Measurements from ENCODE around the gene AK1. TPM values are rescaled to one million over a fixed set of nuclear protein-coding genes. Genes with fewer than 3 reads are reported as not detected.
"Not testable (repeated sequence)": the region's sequence is repeated elsewhere in the genome, so short reads cannot be mapped to it uniquely, and the experiment has no call there.

AK1 gene
- total RNA-seq, 1 donor from 2014 or later = 56.4 TPM

- no peak for TF ChIP-seq CTCF (IDR thresholded peaks at IDR 0.05; ENCODE audit: insufficient read depth, low read length, poor library complexity, severe bottlenecking)
These were observed 40.1 kb downstream of the AK1 start for GRCh38 chr9:127837346-127837745.

GRCh38 chr9:127836561-127836960, 40.9 kb downstream of the AK1 start:
- not testable (repeated sequence) for H3K36me3 ChIP-seq (ENCODE audit: control insufficient read depth, insufficient read depth, low read length); DNase-seq (ENCODE audit: low read depth); H3K27me3 ChIP-seq (ENCODE audit: control insufficient read depth, insufficient read depth, low read length); H3K4me3 ChIP-seq (ENCODE audit: low read depth, low read length)

More at GRCh38 chr9:127837346-127837745, 40.1 kb downstream of the AK1 start:
- no peak for DNase-seq (ENCODE audit: low read depth)
- Histone ChIP-seq H3K27me3 (ENCODE audit: control insufficient read depth, insufficient read depth, low read length) (no peaks in the 10 kb centered on the region), H3K4me3 (ENCODE audit: low read depth, low read length) (no peak overlapping the region), H3K36me3 (ENCODE audit: control insufficient read depth, insufficient read depth, low read length) (no peaks in the 10 kb centered on the region)

GRCh38 chr9:127835991-127836516, 41.4 kb downstream of the AK1 start:
- Histone ChIP-seq H3K4me3 (ENCODE audit: low read depth, low read length) (no peak overlapping the region), H3K36me3 (ENCODE audit: control insufficient read depth, insufficient read depth, low read length) (no peaks in the 10 kb centered on the region), H3K27me3 (ENCODE audit: control insufficient read depth, insufficient read depth, low read length) (no peaks in the 10 kb centered on the region)
- DNase-seq (ENCODE audit: low read depth) = no peak
- no peak for TF ChIP-seq CTCF (IDR thresholded peaks at IDR 0.05; ENCODE audit: insufficient read depth, low read length, poor library complexity, severe bottlenecking)

- no peak for DNase-seq (ENCODE audit: low read depth)
- Histone ChIP-seq H3K36me3 (ENCODE audit: control insufficient read depth, insufficient read depth, low read length) (no peaks in the 10 kb centered on the region), H3K27me3 (ENCODE audit: control insufficient read depth, insufficient read depth, low read length) (no peaks in the 10 kb centered on the region), H3K4me3 (ENCODE audit: low read depth, low read length) (no peak overlapping the region)
- no peak for TF ChIP-seq CTCF (IDR thresholded peaks at IDR 0.05; ENCODE audit: insufficient read depth, low read length, poor library complexity, severe bottlenecking)
These were observed 43.9 kb downstream of the AK1 start for GRCh38 chr9:127833555-127833954.

GRCh38 chr9:127832248-127832647, 45.2 kb downstream of the AK1 start:
- TF ChIP-seq CTCF (IDR thresholded peaks at IDR 0.05; ENCODE audit: insufficient read depth, low read length, poor library complexity, severe bottlenecking) = no peak
- no peak for DNase-seq (ENCODE audit: low read depth)

GRCh38 chr9:127829205-127829906, 48.1 kb downstream of the AK1 start:
- Histone ChIP-seq H3K4me3 (ENCODE audit: low read depth, low read length) (no peak overlapping the region), H3K27me3 (ENCODE audit: control insufficient read depth, insufficient read depth, low read length) (no peaks in the 10 kb centered on the region), H3K36me3 (ENCODE audit: control insufficient read depth, insufficient read depth, low read length) (no peaks in the 10 kb centered on the region)
- no peak for DNase-seq (ENCODE audit: low read depth)
- no peak for TF ChIP-seq CTCF (IDR thresholded peaks at IDR 0.05; ENCODE audit: insufficient read depth, low read length, poor library complexity, severe bottlenecking)

More at GRCh38 chr9:127832248-127832647, 45.2 kb downstream of the AK1 start:
- no peaks in the 10 kb centered on the region for H3K27me3 ChIP-seq (ENCODE audit: control insufficient read depth, insufficient read depth, low read length)
- H3K36me3 ChIP-seq (ENCODE audit: control insufficient read depth, insufficient read depth, low read length) = no peaks in the 10 kb centered on the region
- H3K4me3 ChIP-seq (ENCODE audit: low read depth, low read length) = no peak overlapping the region

Data from kidney epithelial cell (primary cell).